ENCODE measurements around the gene AKAP14.
"Not testable (repeated sequence)": the region's sequence is repeated elsewhere in the genome, so short reads cannot be mapped to it uniquely, and the experiment has no call there.

The AKAP14 gene

GRCh38 chrX:119960625-119961024 is 64.9 kb downstream of the AKAP14 start:
- Histone ChIP-seq H3K9ac (no peak overlapping the region), H3K27me3 (ENCODE audit: control insufficient read depth, insufficient read depth, low read length) (no peaks in the 10 kb centered on the region), H2AFZ (no peak overlapping the region), H3K4me2 (ENCODE audit: low read length) (no peak overlapping the region), H3K4me1 (no peaks in the 10 kb centered on the region), H3K9me3 (ENCODE audit: control insufficient read depth, low read length) (no peaks in the 10 kb centered on the region), H3K4me3 (ENCODE audit: low read depth, low read length) (no peak overlapping the region), H3K79me2 (no peaks in the 10 kb centered on the region), H3K27ac (no peak overlapping the region), H3K36me3 (ENCODE audit: control insufficient read depth, insufficient read depth, low read length) (no peaks in the 10 kb centered on the region)
- TF ChIP-seq CTCF (IDR thresholded peaks at IDR 0.05): no peak

DNA sequence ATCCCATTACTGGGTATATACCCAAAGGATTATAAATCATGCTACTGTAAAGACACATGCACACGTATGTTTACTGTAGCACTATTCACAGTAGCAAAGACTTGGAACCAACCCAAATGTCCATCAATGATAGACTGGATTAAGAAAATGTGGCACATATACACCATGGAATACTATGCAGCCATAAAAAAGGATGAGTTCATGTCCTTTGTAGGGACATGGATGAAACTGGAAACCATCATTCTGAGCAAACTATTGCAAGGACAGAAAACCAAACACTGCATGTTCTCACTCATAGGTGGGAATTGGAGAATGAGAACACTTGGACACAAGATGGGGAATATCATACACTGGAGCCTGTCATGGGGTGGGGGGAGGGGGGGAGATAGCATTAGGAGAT is 71.1 kb downstream of the AKAP14 start:
- not testable (repeated sequence) for H3K27ac ChIP-seq; H3K4me1 ChIP-seq; H3K27me3 ChIP-seq (ENCODE audit: control insufficient read depth, insufficient read depth, low read length); H3K4me2 ChIP-seq (ENCODE audit: low read length); H3K9me3 ChIP-seq (ENCODE audit: control insufficient read depth, low read length); H3K9ac ChIP-seq; H3K4me3 ChIP-seq (ENCODE audit: low read depth, low read length); H2AFZ ChIP-seq; H3K36me3 ChIP-seq (ENCODE audit: control insufficient read depth, insufficient read depth, low read length); H3K79me2 ChIP-seq
